ENCODE results near the gene ASAP2.
"Not testable (repeated sequence)": the region's sequence is repeated elsewhere in the genome, so short reads cannot be mapped to it uniquely, and the experiment has no call there.

Gene ASAP2

DNA sequence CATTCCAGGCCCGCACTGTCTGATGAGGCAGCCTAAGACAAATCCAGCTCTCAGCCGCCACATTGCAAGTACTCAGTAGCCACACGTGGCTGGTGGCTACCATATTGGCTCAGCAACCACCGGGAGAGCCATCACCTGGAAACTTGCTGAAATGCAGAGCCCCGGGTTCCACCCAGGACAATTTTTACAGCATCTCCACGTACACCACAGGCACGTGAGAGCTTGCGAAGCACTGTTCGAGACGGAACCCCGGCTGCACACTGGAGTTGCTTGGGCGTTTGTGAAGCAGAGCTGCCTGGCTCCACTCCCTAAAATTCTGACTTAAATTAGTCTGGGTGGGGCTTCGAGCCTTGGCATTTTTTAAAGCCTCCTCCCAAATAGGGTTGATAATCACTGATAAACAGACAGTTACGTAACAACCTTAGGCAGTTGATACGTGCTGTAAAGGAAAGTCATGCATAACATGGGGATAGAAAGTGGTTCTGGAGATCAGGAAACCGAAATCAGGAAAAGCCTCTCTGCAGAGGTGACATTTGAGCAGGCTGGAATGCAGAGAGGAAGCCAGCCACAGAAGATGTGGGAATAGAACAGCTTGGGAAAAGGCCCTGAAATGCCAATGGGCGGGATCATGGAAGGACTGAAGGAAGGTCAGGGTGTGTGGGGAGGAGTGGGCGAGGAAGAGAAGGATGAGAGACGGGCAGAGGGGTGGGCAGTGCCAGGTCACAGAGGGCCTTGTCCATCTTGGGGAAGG, 6.2 kb downstream of the ASAP2 start:
- no peak for DNase-seq

DNA sequence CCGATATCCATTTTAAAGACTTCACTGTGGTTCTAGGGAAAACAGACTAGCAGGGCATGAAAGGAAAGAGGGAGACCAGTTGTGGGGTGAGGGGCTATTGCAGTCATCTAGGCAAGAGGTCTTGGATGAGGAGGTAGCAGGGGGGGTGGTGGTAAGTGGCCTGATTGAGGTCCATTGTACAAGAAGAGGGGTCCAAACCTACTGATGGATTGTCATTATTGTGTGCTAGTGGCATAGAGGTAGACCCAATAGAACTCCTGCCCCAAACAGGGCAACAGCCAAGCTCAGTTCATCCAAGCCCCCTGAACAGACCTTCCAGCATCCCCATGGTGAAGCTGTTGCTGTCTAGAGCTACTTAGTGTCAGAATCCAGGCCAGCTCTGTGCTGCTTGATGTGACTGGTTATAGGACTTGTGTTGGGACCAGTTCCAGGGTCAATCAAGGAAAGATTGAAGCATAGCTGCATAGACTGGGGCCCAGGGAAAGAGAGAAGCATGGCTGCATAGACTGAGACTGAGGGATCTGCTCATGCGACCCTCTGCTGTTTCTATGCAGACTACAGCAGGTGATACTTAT, 7.0 kb downstream of the ASAP2 start:
- no peak for DNase-seq

DNA sequence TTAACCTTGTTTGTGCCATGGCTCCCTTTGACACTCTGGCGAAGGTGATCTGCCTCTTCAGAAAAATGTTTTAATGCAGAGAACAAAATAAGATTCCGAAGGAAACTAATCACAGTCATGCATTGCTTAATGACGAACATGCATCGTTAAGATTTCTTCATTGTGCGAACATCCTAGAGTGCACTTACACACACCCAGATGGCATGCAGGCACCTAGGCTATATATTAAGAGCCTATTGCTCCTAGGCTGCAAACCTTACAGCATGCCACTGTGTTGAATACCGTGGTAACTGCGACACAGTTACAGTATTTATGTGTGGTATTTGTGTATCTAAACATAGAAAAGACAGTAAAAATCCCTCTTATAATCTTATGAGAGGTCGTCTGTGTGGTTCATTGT, 8.3 kb downstream of the ASAP2 start:
- no peak for DNase-seq

DNA sequence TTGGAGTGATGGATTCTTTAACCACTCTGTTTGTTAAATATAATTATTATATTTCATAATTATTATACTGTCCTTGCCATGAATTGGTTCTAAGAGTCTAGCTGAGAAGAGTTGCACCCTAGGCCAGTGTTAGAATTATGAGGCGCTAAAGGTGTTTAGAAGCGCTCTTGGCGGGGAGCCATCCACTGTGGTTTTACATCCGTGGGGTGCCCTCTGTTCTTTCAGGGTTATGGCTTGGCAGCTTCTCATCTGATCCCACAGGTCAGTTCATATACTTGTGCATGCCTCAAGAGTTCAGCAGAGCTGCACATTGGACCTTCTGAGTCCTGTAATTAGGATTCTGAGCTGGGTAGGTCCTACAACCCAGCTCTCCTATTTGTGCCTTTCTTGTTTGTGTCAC, 9.1 kb downstream of the ASAP2 start:
- no peak for DNase-seq

DNA sequence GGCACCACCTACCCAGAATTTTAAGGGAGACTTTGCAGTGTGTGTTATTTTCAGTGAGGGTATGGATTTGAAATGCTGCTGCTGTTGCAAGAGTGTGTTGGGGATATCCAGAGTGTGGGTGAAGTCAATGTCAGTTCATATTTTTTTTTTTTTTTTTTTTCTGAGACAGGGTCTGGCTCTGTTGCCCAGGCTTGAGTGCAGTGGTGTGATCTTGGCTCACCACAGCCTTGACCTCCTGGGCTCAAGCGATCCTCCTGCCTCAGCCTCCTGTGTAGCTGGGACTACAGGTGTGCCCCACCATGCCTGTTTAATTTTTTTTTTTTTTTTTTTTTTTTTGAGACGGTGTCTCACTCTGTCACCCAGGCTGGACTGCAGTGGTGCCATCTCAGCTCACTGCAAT, 9.5 kb downstream of the ASAP2 start:
- not testable (repeated sequence) for DNase-seq

DNA sequence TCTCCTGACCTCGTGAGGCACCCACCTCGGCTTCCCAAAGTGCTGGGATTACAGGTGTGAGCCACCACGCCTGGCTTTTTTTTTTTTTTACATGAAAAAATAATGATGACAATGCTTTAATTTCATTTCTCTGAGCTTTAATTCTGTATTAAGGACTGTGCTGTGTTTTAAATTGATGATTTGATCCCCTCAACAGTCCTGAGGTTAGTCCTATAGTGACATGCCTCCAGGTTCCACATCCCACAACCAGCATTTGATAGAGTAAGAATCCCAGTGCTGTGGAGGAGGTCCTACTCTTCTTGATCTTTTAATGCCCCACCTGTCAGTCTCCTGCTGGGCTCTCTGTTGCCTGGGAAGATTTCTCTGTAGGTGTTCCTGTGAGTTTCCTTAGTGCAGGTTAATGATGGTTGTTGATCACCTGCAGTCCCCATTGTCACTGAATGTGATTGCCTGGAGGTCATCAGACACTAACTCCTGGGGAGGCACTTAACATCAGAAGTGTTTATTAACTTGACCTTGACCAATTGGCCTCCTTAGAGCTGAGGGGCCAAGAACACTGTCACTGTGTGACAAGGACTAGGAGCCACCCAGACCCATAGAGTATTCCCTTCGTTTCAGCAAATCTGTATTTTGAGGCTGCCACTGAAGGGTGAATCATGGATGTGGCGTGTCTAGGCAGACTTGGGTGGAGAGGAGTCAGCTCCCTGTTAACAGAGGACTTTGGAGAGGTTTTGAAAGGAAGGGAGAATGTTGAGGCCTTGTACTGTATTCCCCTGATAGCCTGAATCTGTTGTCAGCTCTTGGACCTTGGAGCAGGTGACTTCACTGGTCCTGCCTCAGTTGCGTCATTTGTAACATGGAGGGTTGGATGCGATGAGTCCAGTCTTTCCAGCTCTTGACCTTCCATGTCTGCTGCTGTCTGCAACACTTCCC, 11.5 kb downstream of the ASAP2 start:
- DNase-seq = no peak

DNA sequence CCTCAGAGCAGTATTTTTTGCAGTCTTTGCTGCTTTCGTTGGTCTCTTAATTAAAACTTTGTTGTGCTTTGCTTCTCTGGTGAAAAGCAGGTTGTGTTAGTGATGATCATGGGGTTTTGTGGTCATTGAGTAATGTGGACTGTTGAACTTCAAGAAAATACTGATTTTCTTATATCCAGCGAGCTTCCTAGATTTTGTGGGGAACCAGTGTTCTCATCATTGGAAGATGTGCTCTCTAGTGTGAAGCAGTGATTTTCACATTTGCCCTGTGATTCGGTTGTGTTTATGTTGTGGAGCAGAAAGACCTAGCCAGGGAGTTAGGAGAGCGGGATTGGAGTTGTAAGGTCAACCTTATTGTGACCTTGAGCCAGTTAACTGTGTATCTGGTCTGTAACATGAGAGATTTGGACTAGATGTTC, 12.4 kb downstream of the ASAP2 start:
- DNase-seq = no peak

DNA sequence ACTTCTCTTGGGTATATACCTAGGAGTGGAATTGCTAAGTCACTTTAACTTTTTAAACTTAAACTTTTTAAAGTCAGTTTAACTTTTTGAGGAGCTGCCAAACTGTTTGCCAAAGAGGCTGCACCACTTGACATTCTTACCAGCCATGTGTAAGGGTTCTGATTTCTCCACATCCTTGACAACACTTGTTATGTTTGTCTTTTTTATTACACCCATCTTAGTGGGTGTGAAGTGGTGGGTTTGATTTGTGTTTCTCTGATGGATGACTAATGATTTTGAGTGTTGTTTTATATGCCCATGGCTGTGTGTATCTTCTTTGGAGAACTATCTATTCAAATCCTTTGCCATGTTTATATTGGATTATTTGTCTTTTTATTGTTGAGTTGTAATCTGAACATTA, 13.6 kb downstream of the ASAP2 start:
- no peak for DNase-seq

DNA sequence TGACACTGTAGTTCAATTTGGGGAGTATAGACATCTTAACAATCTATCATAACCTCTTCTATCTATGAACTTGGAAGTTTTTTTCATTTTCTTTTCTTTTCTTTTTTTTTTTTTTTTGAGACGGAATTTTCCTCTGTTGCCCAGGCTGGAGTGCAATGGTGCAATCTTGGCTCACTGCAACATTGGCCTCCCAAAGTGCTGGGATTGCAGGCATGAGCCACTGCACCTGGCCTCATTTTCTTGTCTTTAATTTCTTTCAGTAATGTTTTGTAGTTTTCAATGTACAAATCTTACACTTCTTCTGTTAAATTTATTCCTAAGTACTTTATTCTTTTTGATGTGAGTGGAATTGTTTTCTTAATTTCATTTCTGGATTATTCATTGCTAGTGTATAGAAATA, 14.6 kb downstream of the ASAP2 start:
- no peak for DNase-seq

DNA sequence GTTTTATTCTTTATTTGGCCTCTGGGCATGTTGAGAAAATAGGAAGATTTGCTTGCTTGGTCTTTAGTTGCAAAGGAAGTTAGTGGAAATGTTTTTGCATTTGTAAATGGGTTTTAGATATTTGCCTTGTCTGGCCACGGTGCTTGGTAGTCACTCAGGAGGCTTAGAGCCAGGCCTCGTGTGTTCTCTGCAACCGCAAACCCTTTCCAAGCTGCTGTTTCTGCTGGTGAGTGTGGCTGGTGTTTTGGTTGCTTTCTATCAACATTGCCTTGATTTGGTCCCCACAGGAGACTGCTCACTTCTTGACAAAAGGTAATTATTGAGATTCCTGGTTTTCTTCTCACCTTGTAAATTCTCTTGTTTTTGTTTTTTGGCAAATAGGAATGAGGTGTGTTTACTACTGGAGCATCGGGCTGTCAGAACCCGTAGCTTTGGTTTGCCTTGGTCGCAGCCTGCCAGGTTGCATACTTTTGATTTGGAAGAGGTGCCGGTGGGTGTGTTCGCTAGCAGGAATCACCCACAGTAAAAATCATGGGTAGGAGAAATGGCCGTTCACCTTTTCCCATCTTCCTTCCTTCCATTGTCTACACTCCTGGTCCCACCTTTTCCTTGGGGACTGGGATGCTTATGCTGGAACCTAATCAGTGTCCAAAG, 15.8 kb downstream of the ASAP2 start:
- DNase-seq = no peak

DNA sequence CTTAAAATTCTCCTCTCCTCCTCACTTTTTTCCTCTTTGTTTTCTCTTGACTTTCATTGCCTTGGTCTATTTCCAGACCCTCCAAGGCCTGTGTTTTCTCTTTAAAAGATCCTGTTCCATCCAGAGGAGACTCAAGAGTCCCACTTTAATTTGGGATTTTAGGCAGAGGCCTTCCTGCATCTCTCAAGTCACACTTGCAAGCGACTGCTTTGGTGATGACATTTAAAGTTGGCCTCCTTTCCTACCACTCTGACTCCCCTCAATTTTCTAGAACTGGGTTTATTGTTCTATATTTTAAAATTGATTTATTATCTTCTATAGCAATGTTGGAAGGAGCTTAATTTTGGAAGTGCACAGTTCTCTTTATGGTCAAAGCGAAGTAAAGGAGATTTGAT, 16.3 kb downstream of the ASAP2 start:
- DNase-seq = no peak

DNA sequence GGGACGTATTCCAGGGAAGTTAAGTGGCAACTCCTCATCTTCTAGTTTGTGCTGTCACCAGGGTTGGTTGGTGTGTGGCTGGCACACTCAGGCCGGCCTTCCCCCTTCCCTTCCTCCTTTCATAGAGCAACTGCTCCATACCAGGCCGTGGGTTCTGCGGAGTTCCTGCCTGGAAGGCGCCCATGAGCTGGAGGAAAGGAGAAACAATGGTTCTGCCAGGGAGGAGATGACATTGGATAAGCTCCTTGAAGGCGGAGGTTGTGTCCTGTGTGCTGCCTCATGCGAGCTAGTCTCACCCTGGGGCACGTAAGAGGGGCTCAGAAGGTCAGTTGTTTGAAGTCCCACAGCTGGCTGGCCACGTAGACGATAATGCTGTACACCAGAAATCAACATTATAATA, 19.2 kb downstream of the ASAP2 start:
- DNase-seq = no peak

DNA sequence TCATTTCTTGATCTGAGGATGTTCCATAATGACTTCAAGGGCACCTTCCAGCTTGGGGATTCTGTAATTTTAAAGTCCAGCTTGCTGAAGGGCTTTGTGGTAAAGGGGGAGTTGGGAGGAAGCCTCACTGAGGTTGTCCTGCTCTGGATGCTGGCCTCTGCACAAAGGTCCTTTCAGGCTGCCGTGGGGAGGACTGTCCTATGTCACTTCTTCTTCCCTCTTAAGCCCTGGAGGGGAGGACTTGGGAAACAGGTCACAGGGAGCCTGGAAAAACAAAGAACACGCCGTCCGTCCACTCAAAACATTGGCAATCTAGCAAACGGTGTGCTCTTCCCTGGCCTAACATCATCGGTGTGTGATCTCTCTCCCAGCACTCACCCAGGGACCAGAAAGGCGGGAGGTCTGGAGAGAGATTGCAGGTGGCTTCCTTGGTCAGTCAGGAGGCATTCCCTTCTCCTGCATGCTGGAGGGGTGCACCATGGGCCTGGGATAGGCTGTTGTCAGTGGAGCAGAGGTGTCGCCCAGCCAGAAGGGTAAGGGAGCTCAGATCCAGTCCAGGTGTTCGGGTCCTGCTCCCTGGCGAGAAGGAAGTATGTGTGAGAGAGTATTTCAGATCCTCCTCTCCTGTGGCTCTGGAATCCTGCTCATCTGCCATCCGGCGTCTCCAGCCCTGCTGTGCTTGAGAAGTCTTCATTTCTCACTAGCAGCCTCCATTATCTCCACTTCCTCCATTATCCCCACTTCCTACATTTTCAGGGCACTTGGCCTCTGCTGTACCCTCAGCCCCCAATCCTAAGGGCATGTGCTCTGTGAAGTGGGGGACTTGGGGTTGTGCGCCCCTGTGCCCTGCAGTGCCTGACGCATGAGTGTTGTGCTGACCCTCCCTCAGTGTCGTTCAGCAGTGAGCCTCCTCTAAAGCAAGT, 20.1 kb downstream of the ASAP2 start:
- no peak for DNase-seq

DNA sequence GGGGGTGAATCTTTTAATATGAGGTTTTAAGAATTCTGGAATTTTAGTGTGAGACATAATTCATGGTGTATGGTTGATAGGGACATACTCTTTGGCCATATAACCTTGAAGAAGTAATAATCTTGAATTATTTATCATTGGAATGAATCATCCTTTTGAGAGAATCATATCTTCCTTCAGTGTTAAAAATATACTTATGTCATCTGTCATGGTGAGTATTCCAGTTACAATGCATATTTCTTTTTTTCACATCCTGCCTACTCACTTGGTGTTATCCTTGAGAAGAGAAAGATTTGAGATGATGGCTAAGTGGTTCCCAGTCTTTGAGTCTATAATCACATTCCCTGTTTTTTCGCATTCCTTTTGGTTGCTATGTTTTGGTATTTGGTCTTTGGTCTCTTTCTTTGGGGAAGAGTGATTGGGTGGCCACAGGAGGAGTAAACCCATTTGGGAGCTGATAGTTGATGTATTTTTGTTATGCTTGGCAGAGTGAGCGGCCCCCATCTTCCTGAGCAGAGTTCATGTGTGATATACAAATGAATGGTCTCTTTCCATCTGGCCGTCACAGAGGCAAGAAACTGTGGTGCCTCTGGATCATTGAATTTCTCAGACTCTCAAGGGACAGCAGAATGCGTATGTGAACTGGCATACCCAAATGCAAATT, 21.6 kb downstream of the ASAP2 start:
- DNase-seq = no peak

DNA sequence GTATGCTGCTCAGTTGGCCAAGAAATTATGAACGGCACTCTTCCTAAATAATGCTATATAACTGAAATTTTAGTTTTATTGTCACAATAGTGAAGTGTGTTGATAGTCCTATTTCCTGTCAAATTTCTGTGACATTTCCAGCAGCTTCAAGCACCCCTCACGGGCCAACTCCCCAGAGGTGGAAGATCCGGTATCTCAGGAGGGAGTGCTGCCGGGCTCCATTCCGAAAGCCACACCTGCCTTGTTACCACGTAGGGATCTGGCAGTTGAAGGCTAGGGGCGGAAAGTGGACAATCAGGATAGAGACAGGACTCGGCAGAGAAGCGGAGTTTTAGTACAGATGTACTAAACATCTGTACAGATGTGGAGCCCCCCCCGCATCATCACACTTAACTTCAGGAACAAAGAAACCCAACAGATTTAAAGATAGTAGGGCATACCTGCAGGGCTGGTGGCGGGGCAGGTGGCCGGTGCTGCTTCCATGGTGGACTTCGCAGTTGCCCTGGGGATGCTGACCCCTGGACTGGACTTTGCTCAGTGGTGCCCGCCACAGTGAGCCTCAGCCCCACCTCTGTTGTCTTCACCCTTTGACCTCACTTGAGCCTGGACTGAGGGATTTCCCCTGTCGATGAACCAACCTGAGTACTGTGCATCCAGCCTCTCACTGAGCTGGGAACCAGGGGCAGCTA, 22.3 kb downstream of the ASAP2 start:
- no peak for DNase-seq

DNA sequence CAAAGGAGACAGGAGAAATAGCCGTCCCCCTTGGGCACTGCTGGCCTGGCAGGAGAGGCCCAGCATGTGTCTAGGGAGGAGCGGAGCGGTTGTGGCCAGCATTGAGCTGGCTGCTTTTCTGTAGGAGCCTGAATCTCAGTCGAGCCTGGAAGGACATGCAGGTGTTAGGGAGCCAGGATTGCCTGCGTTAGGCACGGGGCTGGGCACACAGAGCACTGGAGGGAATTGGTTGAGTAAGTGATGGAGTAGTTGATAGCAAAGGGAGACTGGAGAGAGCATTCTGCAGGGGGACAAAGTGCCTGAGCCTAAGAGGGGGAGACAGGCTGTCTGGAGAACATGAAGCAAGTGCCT, 22.8 kb downstream of the ASAP2 start:
- DNase-seq = no peak

DNA sequence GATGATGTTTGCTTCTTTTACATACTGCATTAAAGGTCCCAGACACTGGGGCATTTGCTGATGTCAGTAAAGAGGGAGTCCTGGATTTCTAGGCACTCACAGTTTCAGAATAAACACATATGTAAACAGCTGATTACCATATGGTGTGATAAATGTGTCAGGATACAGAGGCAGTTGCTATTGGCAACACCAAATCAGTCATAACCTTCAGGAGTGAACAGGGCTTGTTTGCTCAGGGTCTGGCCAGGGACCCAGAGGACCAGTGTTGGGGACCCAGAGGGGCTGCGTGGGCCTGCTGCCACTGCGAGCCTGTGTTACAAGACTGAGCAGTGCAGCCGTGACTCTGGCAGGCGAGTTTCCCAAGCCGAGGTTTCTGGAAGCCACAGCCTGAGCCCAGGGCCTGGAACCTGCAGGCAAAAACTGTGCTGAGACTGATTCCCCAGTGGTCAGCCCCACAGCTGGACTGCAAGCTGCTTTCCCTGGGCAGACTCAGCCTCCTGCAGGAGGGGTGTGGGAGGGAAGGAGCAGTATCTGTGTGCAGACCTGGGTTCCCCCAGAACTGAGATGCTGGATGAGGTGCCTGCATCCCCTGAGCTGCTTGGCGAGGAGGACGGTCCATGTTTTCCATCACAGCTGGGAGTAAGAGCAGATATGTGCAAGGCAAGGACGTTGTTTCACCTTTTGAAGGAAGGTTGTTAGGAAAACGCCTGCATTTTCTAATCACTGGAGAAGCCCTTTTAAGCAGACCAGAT, 23.6 kb downstream of the ASAP2 start:
- no peak for DNase-seq

DNA sequence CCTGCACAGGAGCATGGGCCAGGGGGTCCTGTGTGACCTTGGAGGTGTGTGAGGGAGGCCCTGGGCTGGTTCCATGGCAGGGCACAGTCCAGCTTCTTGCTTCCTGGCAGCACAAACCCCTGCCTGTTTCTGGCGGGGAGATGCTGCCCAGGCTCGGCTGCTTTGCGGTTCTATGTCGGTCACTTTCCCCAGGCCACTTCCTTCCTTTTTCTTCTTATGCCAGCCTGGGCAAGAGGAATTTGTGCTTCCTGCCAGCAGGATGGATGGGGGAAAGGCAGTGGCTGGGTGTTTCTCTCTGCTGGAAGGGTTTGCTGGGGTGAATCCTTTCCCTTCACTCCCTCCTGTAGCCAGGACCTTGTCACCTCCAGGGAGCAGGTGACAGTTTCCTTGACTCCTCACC, 24.3 kb downstream of the ASAP2 start:
- DNase-seq = no peak

DNA sequence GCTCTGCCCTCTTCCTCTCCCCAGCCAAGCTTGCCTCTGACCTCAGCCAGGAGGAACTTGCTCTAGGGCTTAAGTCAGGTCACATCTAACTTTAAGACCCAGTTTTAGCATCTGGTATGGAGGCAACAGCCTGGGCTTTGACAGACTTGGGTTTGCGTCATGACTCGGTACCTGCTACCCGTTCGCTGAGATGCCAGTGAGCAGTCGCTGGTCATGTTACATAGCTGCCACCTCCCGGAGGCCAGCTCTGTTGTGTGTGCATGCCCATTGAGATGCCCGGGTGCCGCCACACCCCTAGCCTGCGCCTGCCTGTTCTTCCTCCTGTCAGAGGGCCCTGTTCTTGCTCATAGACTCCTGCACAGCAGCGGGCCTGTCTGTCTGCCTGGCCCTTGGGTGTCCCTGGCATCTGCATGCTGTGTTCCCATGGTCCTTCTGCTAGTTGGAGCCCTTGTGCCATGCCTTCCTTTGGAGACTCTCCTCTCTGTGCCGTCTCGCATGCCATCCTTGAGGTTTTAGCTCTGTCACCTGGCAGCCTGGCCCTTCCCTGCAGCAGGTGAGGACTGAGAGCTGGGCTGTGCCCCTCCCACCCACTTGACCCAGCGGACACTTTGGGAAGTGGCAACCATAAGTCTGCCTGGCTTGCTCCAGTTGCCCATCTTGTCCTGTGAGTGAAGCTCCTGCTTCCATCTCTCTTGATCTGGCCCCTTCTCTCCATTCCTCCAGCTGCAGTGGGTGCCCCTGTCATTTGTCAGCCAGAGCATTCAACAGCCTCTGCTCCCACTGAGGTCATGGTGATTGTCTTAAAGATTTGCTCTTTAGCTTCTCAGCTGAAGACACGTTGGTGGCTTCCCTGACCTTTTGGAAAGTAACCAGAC, 24.9 kb downstream of the ASAP2 start:
- no peak for DNase-seq

DNA sequence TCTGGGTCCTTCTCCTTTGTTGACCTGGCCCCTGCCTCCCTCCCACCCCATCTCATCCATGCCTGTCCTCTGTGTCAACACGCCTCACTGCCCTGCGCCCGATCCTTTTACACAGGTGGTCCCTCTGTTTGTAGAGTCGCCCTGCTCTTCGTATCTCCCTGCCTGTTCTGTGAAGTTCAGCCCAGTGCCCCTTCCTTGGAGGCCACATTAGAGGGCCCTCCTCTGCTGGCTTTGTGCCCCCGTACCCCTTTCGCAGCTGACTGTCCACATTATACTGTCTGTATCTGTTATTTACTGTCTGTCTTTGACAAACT, 25.5 kb downstream of the ASAP2 start:
- no peak for DNase-seq
